ENCODE results near the gene EEF1G. TPM values are rescaled to one million over a fixed set of nuclear protein-coding genes. Genes with fewer than 3 reads are reported as not detected.
"Not testable (repeated sequence)": the region's sequence is repeated elsewhere in the genome, so short reads cannot be mapped to it uniquely, and the experiment has no call there.

The EEF1G gene
- total RNA-seq, 8 experiments from 2014 or later: 1,525 to 3,247 (median 2,152) TPM

- Histone ChIP-seq H3K27ac (no peak overlapping the region), H3K4me3 (no peak overlapping the region), H3K4me1 (replicated peaks in 1 of 2) (no peaks in the 10 kb centered on the region)
- ATAC-seq (replicated peaks in 6 of 8): no peak
- 80 to 100% (median 96%) methylated on average over 1 to 6 of the region's 18 CpGs; no CpG with 5 or more reads in 3 of the 10 experiments for WGBS, 10 experiments
- in situ Hi-C loops (cut with MboI; ENCODE audit: low pct_unique_long_range_greater_than_20kb in 2 of 9, low sequenced_read_pairs in 9 of 9, unreplicated experiment in 9 of 9): loop anchor here in 1 of 9 experiments (25.0 kb wide), 1 partner anchor 194 kb away; no protein-coding TSS in a partner anchor
These were observed 7.4 kb upstream of the EEF1G start for GRCh38 chr11:62580959-62581715.

- in situ Hi-C loops (cut with MboI; ENCODE audit: low pct_unique_long_range_greater_than_20kb in 2 of 9, low sequenced_read_pairs in 9 of 9, unreplicated experiment in 9 of 9): loop anchor here in 1 of 9 experiments (25.0 kb wide), 1 partner anchor 192 kb away; no protein-coding TSS in a partner anchor
- no peak overlapping the region for H3K27ac ChIP-seq
- peaks cover 10 to 12% of the 10 kb centered on the region in 2 donors for H3K4me1 ChIP-seq (replicated peaks in 1 of 2)
- ATAC-seq (replicated peaks in 6 of 8): no peak
- H3K4me3 ChIP-seq: no peak overlapping the region
- WGBS, 10 experiments: 72 to 100% (median 100%) methylated on average over 1 to 2 of the region's 2 CpGs; no CpG with 5 or more reads in 3 of the 10 experiments
These were observed 5.6 kb upstream of the EEF1G start for GRCh38 chr11:62579252-62579651.

GRCh38 chr11:62578541-62578940 is 4.8 kb upstream of the EEF1G start:
- H3K4me1 ChIP-seq (replicated peaks in 1 of 2): peaks cover 10 to 12% of the 10 kb centered on the region in 2 donors
- 80 to 100% (median 94%) methylated on average over 1 to 4 of the region's 11 CpGs; no CpG with 5 or more reads in 6 of the 10 experiments for WGBS, 10 experiments
- ATAC-seq (replicated peaks in 6 of 8): no peak
- no peak overlapping the region for H3K27ac ChIP-seq
- no peak overlapping the region for H3K4me3 ChIP-seq
- in situ Hi-C loops (cut with MboI; ENCODE audit: low pct_unique_long_range_greater_than_20kb in 2 of 9, low sequenced_read_pairs in 9 of 9, unreplicated experiment in 9 of 9): loop anchor here in 1 of 9 experiments (25.0 kb wide), 1 partner anchor 191 kb away; no protein-coding TSS in a partner anchor

DNA sequence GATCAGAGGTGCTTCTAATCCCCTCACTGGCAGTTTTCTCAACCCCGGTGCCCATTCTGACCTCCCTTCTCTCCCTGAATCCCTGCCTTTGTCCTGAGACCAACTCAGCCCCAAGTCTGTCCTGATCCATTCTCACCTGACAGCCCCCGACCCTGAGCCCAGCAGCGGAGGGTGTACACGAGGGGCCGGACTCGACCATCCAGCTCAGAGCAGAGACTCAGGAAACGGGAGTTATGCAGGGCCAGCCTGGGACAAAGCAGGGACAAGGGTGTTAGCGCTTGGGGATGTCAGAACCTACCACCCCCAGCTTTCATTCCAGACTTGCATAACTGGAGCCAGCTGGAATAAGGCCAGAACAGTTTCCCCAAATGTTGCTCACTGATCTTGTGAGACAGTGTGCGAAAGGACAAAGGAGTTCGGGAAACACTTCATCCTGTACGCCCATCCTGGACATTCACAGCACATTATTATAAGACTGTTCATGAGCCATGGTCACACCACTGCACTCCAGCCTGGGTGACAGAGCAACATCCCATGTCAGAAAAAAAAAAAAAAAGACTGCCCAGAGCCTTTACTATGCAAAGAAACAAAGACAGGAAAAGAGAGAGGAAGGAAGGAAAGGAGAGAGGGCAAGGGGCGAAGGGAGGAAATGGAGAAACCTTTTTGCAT is 3.5 kb upstream of the EEF1G start:
- WGBS, 10 experiments: 50 to 100% (median 92%) methylated on average over 1 to 7 of the region's 12 CpGs; no CpG with 5 or more reads in 1 of the 10 experiments
- in situ Hi-C loops (cut with MboI; ENCODE audit: low pct_unique_long_range_greater_than_20kb in 2 of 9, low sequenced_read_pairs in 9 of 9, unreplicated experiment in 9 of 9): loop anchor here in 1 of 9 experiments (25.0 kb wide), 1 partner anchor 190 kb away; no protein-coding TSS in a partner anchor
- no peak for ATAC-seq (replicated peaks in 6 of 8)
- no peak overlapping the region for H3K4me3 ChIP-seq
- peaks cover 15 to 17% of the 10 kb centered on the region in 2 donors for H3K4me1 ChIP-seq (replicated peaks in 1 of 2)
- no peak overlapping the region for H3K27ac ChIP-seq

DNA sequence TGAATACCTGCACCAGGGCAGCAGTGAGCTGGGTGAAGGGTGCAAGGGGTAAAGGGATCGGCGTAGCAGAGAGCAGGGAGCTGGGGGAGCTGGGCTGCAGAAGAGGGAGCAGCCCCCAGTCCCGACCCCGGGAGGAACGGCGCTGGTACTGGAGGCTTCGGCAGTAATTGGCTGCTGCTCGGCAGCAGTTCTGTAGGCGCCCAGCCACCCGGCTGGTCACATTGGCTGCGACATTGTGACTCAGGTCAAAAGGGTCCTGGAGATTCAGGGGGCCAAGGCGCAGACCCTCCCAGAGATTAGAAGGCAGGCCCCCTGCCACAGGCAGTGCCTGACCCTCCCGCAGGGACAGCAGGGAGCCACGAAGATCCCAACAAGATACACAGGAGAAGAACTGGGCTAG is 2.1 kb upstream of the EEF1G start:
- WGBS, 10 experiments: 80 to 100% (median 91%) methylated on average over 1 to 7 of the region's 14 CpGs; no CpG with 5 or more reads in 6 of the 10 experiments
- peak overlapping the region in 1 of 2 donors; percentile 93 for H3K27ac ChIP-seq
- peaks cover 15 to 19% of the 10 kb centered on the region in 2 donors for H3K4me1 ChIP-seq (replicated peaks in 1 of 2)
- H3K4me3 ChIP-seq: no peak overlapping the region
- no peak for ATAC-seq (replicated peaks in 6 of 8)
- in situ Hi-C loops (cut with MboI; ENCODE audit: low pct_unique_long_range_greater_than_20kb in 2 of 9, low sequenced_read_pairs in 9 of 9, unreplicated experiment in 9 of 9): loop anchor here in 1 of 9 experiments (25.0 kb wide), 1 partner anchor 189 kb away; no protein-coding TSS in a partner anchor

GRCh38 chr11:62575156-62575555 is 1.5 kb upstream of the EEF1G start:
- Histone ChIP-seq H3K4me1 (replicated peaks in 1 of 2) (peaks cover 15 to 19% of the 10 kb centered on the region in 2 donors), H3K27ac (peak overlapping the region; percentile 93 to 96), H3K4me3 (peak overlapping the region; percentile 39 to 45 (median 43))
- WGBS, 10 experiments: 0 to 92% (median 76%) methylated on average over 2 to 5 of the region's 17 CpGs; no CpG with 5 or more reads in 7 of the 10 experiments
- in situ Hi-C loops (cut with MboI; ENCODE audit: low pct_unique_long_range_greater_than_20kb in 2 of 9, low sequenced_read_pairs in 9 of 9, unreplicated experiment in 9 of 9): loop anchor here in 1 of 9 experiments (25.0 kb wide), 1 partner anchor 188 kb away; no protein-coding TSS in a partner anchor
- no peak for ATAC-seq (replicated peaks in 6 of 8)

DNA sequence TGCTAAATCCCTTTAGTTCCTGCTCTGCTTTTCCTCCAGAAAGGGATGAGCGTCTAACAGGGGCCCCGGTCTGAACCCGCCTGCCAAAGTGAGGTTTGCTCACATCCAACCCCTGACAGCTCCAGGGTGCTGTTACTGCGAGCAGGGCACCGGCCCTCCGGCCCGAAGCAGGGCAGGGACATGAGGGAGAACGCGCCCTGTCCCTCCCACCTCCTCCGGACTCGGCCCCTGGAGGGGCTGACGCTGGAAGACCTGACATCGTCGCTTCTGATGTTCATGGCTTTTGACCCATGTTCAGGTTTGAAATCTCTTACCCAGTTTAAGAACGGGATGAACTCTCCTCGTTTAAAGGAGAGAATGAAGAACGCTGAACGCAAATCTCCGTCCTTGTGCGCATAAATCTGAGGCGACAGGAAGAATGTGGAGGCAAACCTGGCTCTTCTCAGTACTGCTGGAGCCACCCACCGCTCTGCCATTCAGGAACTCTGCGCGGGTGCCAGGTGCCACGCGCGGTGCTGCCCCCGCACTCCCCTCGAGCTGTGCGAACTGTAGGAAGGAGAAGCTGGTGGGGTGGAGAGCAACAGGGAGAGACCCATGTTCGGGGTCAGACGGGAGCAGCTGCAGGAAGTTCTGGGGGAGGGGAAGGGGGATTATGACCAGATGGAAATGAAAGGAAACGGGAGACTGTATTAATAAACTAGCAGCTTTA is 826 bp upstream of the EEF1G start:
- H3K4me1 ChIP-seq (replicated peaks in 1 of 2): peaks cover 15 to 19% of the 10 kb centered on the region in 2 donors
- peak; percentile 37 to 56 (median 48) for ATAC-seq (replicated peaks in 6 of 8)
- in situ Hi-C loops (cut with MboI; ENCODE audit: low pct_unique_long_range_greater_than_20kb in 2 of 9, low sequenced_read_pairs in 9 of 9, unreplicated experiment in 9 of 9): loop anchor here in 3 of 9 experiments (25.0 kb wide), 2 partner anchors 162 to 187 kb away; partner anchors contain the start of gene SCGB1A1 (in 1 of the 3)
- peak overlapping the region; percentile 93 to 96 for H3K27ac ChIP-seq
- WGBS, 10 experiments: 0 to 6% (median 3%) methylated on average over 2 to 26 of the region's 33 CpGs; no CpG with 5 or more reads in 5 of the 10 experiments
- peak overlapping the region; percentile 39 to 45 (median 43) for H3K4me3 ChIP-seq

DNA sequence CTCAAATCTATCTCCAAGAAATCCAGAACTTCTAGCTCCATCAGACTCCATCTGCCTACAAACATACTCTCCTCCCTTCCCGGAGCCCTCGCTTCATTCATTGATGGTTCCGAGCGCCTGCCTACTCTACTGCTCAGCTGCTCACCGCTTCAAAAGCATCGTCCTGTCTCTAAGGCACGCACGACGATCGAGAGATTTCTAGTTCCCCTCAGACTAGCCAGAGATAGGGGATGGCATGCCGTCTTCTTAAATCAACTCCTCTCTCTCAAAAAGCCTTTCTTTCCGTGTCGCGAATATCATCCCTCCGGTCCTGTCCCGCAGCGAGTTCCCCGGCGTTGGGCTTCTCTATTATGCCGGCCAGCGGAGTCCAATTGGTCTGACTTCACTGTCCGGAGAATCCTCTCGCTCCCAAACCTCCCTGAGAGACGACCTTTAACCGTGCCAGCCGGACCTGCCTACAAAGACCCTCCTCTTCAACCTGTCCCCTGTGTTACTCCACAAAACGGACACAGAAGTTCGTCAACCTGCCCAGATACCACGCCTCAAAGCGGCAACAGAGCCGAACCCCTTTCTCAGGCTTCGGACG is 592 bp downstream of the EEF1G start:
- H3K4me1 ChIP-seq (replicated peaks in 1 of 2): peaks cover 15 to 19% of the 10 kb centered on the region in 2 donors
- in situ Hi-C loops (cut with MboI; ENCODE audit: low pct_unique_long_range_greater_than_20kb in 2 of 9, low sequenced_read_pairs in 9 of 9, unreplicated experiment in 9 of 9): loop anchor here in 2 of 9 experiments (25.0 kb wide), 2 partner anchors 161 to 186 kb away; partner anchors contain the start of gene SCGB1A1 (in 1 of the 2)
- H3K27ac ChIP-seq: peak overlapping the region; percentile 21 to 72
- WGBS, 10 experiments: 0 to 7% (median 0%) methylated on average over 4 to 21 of the region's 33 CpGs; no CpG with 5 or more reads in 2 of the 10 experiments
- peak in 2 of 8 experiments; percentile 1 for ATAC-seq (replicated peaks in 6 of 8)
- peak overlapping the region; percentile 54 to 68 (median 63) for H3K4me3 ChIP-seq

DNA sequence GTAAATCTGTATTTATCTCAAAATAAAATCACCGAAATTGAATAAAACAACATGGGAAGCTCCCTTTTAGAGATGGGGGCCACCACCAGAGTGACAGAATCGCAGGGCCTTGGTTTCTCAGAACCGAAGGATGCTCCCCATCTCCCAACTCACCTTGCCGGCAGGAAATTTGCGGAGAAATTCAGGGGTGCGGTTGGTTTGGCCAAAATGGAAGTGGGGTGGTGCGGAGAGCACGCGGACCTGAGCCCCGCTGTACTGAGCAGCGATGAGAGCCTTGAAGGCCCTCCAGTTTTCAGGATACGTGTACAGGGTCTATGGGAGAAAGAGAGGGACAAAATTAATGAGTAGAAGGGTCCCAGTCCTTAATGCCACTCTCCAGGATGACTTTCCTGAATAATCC is 1.3 kb downstream of the EEF1G start:
- Histone ChIP-seq H3K4me1 (replicated peaks in 1 of 2) (peaks cover 15 to 19% of the 10 kb centered on the region in 2 donors), H3K4me3 (peak overlapping the region; percentile 54 to 68 (median 63)), H3K27ac (no peak overlapping the region)
- no peak for ATAC-seq (replicated peaks in 6 of 8)
- WGBS, 10 experiments: 30 to 88% (median 63%) methylated on average over 2 to 6 of the region's 12 CpGs; no CpG with 5 or more reads in 3 of the 10 experiments
- in situ Hi-C loops (cut with MboI; ENCODE audit: low pct_unique_long_range_greater_than_20kb in 2 of 9, low sequenced_read_pairs in 9 of 9, unreplicated experiment in 9 of 9): loop anchor here in 2 of 9 experiments (25.0 kb wide), 2 partner anchors 160 to 185 kb away; partner anchors contain the start of gene SCGB1A1 (in 1 of the 2)

DNA sequence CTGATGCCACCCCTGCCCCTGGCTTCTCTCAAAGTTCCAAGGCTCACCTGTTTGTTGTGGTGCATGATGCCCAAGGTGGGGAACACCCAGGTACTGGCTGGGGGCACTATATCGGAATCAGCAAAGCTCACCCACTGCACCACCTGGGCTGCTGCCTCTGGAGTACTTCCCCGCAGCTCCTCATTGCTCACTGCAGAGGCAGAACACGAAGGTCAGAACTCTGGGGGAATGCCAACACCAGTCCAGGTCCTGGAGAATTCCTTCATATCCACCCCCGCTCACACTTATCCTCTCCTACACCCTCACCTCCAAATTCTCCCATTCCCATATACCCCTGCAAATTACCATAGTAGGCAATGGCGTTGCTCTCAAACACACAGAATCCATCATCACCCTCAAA is 2.2 kb downstream of the EEF1G start:
- not testable (repeated sequence) for H3K27ac ChIP-seq; H3K4me3 ChIP-seq; ATAC-seq (replicated peaks in 6 of 8)
- 50 to 100% (median 100%) methylated on average over 1 to 3 of the region's 5 CpGs; no CpG with 5 or more reads in 4 of the 10 experiments for WGBS, 10 experiments
- in situ Hi-C loops (cut with MboI; ENCODE audit: low pct_unique_long_range_greater_than_20kb in 2 of 9, low sequenced_read_pairs in 9 of 9, unreplicated experiment in 9 of 9): loop anchor here in 2 of 9 experiments (25.0 kb wide), 2 partner anchors 159 to 184 kb away; partner anchors contain the start of gene SCGB1A1 (in 1 of the 2)
- H3K4me1 ChIP-seq (replicated peaks in 1 of 2): peaks cover 15 to 19% of the 10 kb centered on the region in 2 donors

DNA sequence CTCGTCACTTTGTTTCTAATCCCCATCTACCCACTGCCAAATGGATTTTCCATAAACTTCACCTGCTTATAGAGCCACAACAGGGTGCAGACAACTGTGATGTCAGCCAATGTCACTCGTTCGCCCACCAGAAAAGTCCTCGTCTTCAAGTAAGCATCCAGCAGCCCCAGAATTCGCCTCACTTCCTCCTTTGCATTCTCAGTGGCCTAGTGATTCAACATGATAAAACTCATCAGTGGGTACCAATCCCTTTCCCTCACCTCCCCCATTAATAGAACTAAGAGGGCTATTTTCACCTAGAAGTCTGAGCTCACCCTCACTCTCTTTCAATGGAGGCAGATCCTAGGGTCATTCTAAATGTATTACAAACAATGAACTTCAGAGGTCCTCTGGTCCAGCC is 2.8 kb downstream of the EEF1G start:
- H3K27ac ChIP-seq; ATAC-seq (replicated peaks in 6 of 8); H3K4me3 ChIP-seq: not testable (repeated sequence)
- WGBS, 10 experiments: 90 to 100% (median 100%) methylated on average over 1 to 2 of the region's 5 CpGs; no CpG with 5 or more reads in 4 of the 10 experiments
- H3K4me1 ChIP-seq (replicated peaks in 1 of 2): peaks cover 15 to 19% of the 10 kb centered on the region in 2 donors
- in situ Hi-C loops (cut with MboI; ENCODE audit: low pct_unique_long_range_greater_than_20kb in 2 of 9, low sequenced_read_pairs in 9 of 9, unreplicated experiment in 9 of 9): loop anchor here in 2 of 9 experiments (25.0 kb wide), 2 partner anchors 159 to 184 kb away; partner anchors contain the start of gene SCGB1A1 (in 1 of the 2)
